Thoracic aorta (tissue), 2 donors: ENCODE measurements around the gene STXBP6. TPM values are rescaled to one million over a fixed set of nuclear protein-coding genes. Genes with fewer than 3 reads are reported as not detected.

ENCODE experiments used
- ATAC-seq: fragments of 150-250 bp; one replicate; pipeline ENCODE4 v1.8.0; 2017; ENCODE audit warnings: low read depth; ENCODE audit not compliant: insufficient number of reproducible peaks, low FRiP score
- DNase-seq: peaks from one replicate; pipeline ENCODE4 v3.0.0-alpha.2; 2020; ENCODE audit warnings: low spot score
- H3K27ac ChIP-seq, 2 donors: fragments of 200-600 bp; sonication (generic); 1 replicate in 1 of 2; 2 replicates in 1 of 2; pipeline ENCODE4 v1.5.1; 2016; ENCODE audit warnings: mild to moderate bottlenecking in 2 of 2, moderate library complexity in 2 of 2
- H3K27me3 ChIP-seq: fragments of 200-600 bp; sonication (generic); replicated peaks from 2 replicates; pipeline ENCODE4 v1.6.0; 2016; ENCODE audit warnings: mild to moderate bottlenecking; ENCODE audit not compliant: insufficient read depth
- H3K36me3 ChIP-seq: fragments of 200-600 bp; sonication (generic); one replicate; pipeline ENCODE4 v1.5.1; 2016
- H3K4me1 ChIP-seq, 2 donors: fragments of 200-600 bp; sonication (generic); 1 replicate in 1 of 2; 2 replicates in 1 of 2; pipeline versions ENCODE4 v1.5.1 to v1.6.0; 2016; ENCODE audit warnings: low read depth in 2 of 2, mild to moderate bottlenecking in 1 of 2; ENCODE audit not compliant: control insufficient read depth in 1 of 2
- H3K4me3 ChIP-seq: fragments of 200-600 bp; sonication (generic); 2 replicates; pipeline ENCODE4 v1.5.1; 2016; ENCODE audit warnings: mild to moderate bottlenecking
- H3K9me3 ChIP-seq: fragments of 200-600 bp; sonication (generic); 2 replicates; pipeline ENCODE4 v1.5.1; 2016
- total RNA-seq, 2 donors: library from RNA; depleted of rRNA; stranded (reverse); fragments of >200 nt; gene quantifications; one replicate each; pipeline versions ENCODE4 v1.1.0 to v1.2.3, GENCODE V29; 2016
- TF ChIP-seq, protein P1 (sequence below): fragments of 200-600 bp; sonication (generic); IDR thresholded peaks from one replicate; pipeline ENCODE4 v1.5.1; 2019; ENCODE audit warnings: antibody characterized with exemption

STXBP6 gene
- total RNA-seq, 2 donors from 2014 or later: 3.1 to 4.4 TPM

DNA sequence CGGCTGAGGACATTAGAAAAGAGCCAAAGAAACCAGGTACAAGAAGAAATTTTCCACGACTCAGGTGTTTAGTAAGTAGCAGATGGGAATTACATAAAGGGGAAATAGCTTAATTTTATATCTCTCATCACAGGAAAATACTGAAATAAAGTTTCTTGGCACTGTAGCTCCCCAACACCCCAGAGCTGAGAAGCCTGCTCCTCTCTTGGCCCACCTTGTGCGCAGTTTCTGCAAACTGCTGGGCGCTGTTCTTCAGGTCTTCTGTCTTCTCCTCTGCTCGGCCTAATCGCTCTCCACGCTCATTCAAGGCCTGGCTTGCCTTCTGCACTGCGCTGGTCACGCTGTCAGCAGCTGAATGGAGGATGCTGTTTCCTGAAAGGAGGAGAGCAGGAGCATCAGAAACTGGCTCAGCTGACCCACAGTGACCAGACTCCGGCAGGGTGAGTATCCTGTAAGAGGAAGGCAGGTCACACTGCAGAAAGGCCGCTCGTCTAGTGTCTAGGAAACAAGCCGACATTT is 231.1 kb downstream of the STXBP6 start:
- ATAC-seq: no peak
- Histone ChIP-seq H3K9me3 (no peaks in the 10 kb centered on the region), H3K4me3 (no peak overlapping the region), H3K4me1 (no peaks in the 10 kb centered on the region), H3K27ac (no peak overlapping the region), H3K27me3 (no peaks in the 10 kb centered on the region), H3K36me3 (no peaks in the 10 kb centered on the region)
- no peak for DNase-seq
- TF ChIP-seq, protein P1, sequence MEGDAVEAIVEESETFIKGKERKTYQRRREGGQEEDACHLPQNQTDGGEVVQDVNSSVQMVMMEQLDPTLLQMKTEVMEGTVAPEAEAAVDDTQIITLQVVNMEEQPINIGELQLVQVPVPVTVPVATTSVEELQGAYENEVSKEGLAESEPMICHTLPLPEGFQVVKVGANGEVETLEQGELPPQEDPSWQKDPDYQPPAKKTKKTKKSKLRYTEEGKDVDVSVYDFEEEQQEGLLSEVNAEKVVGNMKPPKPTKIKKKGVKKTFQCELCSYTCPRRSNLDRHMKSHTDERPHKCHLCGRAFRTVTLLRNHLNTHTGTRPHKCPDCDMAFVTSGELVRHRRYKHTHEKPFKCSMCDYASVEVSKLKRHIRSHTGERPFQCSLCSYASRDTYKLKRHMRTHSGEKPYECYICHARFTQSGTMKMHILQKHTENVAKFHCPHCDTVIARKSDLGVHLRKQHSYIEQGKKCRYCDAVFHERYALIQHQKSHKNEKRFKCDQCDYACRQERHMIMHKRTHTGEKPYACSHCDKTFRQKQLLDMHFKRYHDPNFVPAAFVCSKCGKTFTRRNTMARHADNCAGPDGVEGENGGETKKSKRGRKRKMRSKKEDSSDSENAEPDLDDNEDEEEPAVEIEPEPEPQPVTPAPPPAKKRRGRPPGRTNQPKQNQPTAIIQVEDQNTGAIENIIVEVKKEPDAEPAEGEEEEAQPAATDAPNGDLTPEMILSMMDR: no peak

DNA sequence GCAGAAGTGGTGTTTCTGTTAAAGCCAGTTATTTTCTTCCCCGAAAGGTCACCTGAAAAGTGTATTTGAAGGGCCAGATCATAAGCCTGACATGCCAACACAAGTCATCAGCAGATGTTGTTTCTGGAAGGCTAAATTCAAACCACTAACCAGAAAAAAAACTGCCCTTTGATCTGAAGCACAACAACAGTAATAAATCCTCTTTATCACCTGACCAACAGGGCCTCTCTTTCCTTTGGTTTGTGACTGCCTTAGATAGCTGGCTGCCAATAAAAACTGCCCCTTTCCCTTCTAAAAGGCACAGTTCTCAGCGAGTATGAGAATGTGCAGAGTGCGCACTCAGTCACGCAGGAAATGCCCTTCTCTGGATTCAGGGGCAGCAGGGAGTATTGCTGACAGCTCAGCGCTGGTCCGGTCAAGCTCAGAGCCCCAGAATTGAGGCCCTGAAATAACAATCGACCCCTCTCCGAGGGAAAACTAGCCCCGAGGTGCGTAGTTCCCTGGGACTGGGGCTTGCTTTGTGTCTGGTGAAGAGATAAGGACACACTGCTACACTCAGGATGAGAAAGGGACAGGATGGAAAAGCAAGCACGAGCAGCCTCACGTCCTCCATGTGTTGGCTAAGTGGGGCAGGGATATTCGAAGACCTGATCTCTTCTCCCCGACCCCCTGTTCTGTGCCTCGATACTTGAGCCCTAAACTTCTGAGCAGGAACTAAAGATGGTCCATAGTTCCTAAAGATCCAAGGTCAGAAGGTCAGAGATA is 231.7 kb downstream of the STXBP6 start:
- no peaks in the 10 kb centered on the region for H3K27me3 ChIP-seq
- TF ChIP-seq, protein P1: no peak
- H3K4me1 ChIP-seq: no peaks in the 10 kb centered on the region
- no peaks in the 10 kb centered on the region for H3K9me3 ChIP-seq
- no peaks in the 10 kb centered on the region for H3K36me3 ChIP-seq
- ATAC-seq (no peak), DNase-seq (no peak)
- no peak overlapping the region for H3K4me3 ChIP-seq
- H3K27ac ChIP-seq: no peak overlapping the region

DNA sequence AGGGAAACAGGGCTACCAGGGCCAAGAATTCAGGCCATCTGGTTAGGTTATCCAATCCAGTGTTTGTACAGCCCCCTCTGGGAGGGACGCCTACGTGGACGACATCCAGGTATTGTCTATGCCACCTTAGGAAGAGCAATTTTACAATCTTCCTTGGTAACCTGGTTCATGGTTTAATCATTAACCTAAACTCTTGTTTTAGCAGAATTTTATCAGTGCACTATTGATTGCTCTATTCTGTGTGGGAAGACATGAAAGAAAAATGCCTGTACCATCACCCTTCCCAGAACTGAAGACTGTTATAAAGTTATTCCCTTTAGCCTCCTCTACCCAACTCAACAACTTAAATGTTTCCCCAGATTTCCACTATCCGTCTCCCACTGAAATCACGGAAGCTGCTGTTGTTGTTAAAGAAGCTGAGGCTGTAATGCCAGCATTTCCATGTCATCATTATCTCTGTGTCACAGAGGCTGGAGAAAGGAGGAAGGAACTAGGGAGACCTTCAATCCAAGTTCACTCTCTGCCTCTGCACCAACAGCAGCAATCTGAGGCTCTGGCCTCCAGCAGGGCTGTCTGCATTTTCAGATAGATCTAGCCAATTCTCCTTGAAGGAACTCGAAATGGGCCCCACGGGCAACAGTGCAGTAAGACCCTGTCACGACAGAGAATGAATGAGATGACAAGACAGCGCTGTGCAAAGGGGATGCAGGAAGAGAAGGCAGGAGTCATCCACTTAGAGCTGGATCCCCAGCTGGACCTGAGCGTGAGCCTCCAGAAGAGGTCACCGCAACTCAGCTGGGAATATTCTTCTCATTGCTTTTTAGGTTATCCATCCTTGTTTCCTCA is 232.5 kb downstream of the STXBP6 start:
- ATAC-seq (no peak), DNase-seq (no peak)
- H3K36me3 ChIP-seq: no peaks in the 10 kb centered on the region
- no peak overlapping the region for H3K27ac ChIP-seq
- H3K4me1 ChIP-seq: no peaks in the 10 kb centered on the region
- H3K9me3 ChIP-seq: no peaks in the 10 kb centered on the region
- no peaks in the 10 kb centered on the region for H3K27me3 ChIP-seq
- H3K4me3 ChIP-seq: no peak overlapping the region
- TF ChIP-seq, protein P1: no peak

DNA sequence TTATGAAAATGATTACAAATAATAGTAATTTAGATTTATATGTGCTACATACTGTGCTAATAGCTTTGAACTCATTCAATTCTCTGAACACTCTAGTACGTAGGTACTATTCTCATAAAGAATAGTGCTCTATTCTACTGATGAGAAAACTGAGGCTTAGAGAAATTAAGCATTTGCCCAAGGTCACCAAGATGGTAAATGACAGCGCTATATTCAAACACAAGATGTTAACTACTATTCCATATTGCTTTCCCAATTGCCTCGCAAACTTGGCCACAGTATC is 233.1 kb downstream of the STXBP6 start:
- TF ChIP-seq, protein P1: no peak
- DNase-seq (no peak), ATAC-seq (no peak)
- Histone ChIP-seq H3K27ac (no peak overlapping the region), H3K4me3 (no peak overlapping the region), H3K27me3 (no peaks in the 10 kb centered on the region), H3K9me3 (no peaks in the 10 kb centered on the region), H3K4me1 (no peaks in the 10 kb centered on the region), H3K36me3 (no peaks in the 10 kb centered on the region)
